ENCODE measurements around the gene PLCG1.
"Not testable (repeated sequence)": the region's sequence is repeated elsewhere in the genome, so short reads cannot be mapped to it uniquely, and the experiment has no call there.

Gene PLCG1

GRCh38 chr20:41136680-41137613, at the start of gene PLCG1:
Gene PLCG1 (plus strand): TSS chr20:41137543. CDS start chr20:41137642, 99 bp downstream.
- DNase-seq: peak; percentile 48 to 82 (median 70)

DNA sequence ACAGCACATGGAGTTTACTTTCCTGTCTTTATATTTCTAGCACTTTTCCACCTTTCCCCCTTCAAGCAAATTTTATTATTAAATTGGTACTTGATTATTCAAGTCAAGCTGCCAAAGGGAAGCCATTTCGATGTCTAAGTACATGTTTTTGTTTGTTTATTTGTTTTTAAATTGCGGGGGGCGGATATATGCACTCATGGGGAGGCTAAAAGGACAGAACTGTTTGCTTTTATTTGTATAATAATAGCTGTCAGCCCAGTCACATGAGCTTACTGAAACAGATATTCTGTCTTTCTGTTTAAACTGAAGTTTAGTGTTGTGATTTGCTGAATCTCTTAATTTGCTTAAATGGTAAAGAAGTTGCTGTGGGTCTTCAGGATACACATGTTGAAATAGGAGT, 49.6 kb upstream of the PLCG1 start:
- DNase-seq: no peak

DNA sequence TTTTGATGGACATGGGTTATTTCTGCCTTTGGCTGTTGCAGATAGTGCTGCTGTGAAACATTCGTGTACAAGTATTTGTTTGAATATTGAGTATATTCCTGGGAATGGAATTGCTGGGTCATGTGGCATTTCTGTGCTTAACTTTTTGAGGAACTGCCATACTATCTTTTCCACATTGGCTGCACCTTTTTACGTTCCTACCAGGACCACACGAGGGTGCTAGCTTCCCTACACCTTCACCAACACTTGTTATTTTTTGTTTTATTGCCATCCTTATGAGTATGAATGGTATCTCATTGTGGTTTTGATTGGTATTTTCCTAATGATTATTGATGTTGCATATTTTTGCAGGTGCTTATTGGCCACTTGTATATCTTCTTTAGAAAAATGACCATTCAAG, 47.8 kb upstream of the PLCG1 start:
- DNase-seq: no peak

DNA sequence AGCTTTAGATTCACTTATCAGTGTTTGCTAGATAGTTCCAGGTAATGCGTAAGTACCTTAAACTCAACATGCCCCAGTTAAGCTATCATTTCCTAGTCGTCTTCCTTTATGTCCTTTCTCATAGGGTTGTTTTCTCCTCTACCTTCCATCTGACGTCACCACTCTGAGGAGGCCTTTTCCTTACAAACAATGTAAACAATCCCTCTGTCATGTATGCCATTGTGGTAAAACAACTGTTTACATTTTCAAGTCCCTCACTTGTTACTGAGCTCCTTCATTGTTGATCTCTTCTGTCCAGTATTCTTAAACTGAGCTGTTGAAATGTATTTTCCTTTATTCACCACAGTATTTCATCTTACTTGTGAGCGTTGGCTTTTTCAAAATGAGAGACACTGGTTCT, 45.4 kb upstream of the PLCG1 start:
- no peak for DNase-seq

DNA sequence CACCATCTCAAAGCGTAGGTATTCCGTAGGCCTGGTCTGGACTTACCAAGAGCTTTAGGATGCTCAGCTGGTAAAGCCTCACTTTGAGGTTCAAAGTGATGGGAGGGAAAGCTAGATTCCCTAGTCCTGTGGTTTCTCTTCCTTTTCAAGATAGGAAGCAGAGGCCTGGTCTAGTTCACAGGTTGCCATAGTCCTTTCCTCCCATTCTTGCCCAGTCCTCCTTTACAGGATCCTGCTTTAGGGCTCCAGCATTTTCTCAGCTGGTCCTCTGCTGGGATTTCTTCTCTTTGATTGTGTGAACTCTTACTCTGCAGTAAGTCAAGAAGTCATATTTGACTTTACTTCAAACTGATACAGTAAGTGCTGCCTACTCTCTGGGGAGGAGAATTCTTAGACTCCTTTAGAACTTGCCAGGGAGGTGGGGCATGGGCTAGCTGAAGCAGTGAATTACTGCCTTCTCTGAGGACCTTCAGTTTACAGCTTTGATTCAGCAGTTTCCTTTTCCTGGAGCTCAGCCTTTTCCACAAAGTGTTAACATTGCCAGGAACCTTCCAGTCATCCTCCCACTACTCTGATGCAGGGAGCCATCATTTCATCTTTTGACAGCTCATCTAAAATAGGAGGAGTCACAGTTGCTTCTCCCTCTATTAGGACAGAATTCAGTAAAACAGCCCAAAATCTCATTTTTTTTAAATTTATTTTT, 42.8 kb upstream of the PLCG1 start:
- DNase-seq: no peak

DNA sequence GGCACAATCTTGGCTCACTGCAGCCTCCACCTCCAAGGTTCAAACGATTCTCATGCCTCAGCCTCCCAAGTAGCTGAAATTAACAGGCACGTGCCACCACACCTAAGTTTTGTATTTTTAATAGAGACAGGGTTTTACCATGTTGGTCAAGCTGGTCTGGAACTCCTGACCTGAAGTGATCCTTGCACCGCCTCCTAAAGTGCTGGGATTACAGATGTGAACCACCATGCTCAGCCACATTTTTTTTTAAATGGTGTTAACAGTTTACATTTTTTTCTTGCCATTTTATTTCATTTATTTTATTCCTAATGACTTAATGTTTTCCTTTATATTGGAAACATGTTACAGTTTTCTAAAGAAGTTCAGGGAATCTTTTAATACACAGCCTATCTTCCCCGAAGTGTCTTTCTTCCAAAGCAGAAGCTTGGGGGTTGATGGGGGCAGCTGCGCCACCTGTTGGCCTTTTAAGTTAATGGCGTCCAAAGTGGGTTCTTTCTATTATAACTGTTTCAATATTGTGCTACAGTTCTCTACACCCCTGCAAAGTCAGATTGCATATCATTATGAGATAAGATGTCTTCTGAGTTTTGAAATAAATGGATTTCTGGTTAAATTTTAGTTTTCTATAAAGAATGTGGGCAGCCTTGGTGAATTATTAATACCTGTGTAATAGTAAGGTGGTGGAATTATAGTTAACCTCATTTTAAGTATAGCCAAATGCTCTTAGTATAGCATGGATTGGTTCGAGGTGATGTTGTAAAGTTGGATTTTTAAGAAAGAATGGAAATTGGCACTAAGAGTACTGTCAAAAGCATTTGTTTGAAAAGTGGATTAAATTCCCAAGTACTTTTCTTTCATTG, 42.0 kb upstream of the PLCG1 start:
- DNase-seq: peak in 3 of 4 experiments; percentile 10 to 40 (median 22)

DNA sequence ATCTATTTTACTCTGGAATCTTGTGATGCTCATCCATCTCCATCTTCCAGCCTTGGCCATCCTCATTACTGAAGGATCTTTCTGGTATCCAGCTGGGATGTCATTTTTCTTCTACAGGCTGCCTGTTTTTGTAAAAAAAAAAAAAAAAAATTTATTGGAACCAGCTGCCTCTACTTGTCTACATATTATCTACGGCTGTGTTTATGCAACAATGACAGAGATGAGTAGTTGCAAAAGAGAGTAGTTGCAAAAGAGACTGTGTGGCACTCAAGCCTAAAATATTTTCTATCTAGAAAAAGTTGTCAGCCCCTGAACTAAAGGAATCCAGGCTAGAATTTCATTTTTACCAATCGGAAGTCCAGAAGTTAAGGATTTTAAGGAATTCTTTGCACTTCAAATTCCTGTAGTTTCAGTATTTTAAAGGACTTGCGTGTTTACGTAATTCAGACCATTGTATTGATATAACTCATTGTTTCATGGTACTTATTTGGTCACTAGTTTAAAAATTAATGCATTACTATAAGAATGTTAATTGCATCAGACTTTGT, 38.6 kb upstream of the PLCG1 start:
- no peak for DNase-seq

DNA sequence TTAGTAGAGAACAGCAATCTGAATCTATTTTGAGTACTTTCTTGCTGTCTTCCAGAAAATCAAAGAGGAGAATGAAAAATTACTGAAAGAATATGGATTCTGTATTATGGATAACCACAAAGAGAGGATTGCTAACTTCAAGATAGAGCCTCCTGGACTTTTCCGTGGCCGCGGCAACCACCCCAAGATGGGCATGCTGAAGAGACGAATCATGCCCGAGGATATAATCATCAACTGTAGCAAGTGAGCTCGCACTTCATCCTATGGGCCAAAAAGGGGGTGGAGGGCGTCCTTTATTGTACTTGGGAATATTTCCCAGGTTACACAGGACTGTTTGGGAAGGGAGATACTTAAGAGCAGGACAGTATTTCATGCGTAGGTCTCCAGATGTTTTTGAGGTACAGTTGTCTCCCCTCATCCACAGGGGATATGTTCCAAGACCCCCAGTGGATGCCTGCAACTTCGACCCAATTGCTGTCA, 37.3 kb upstream of the PLCG1 start:
- DNase-seq: no peak

DNA sequence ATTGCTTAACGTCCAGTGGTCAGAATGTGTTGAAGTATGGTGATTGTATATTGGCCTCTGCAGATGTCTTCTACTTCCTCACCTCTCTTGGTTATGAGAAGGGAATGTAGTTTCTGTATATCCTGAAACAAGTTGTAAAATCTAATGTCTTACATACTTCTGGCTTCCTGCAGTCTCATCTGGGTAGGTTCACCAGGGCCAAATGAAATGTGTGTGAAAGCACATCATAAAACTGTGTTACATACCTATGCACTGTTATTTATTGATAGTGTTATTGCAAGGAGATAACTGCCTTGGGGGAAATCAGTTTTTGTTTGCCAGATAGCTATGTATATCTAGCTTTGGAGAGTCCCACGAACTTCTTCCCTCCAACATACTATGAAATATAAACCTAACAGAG, 35.7 kb upstream of the PLCG1 start:
- DNase-seq: no peak

GRCh38 chr20:41108531-41108930, 28.8 kb upstream of the PLCG1 start:
- no peak for DNase-seq

DNA sequence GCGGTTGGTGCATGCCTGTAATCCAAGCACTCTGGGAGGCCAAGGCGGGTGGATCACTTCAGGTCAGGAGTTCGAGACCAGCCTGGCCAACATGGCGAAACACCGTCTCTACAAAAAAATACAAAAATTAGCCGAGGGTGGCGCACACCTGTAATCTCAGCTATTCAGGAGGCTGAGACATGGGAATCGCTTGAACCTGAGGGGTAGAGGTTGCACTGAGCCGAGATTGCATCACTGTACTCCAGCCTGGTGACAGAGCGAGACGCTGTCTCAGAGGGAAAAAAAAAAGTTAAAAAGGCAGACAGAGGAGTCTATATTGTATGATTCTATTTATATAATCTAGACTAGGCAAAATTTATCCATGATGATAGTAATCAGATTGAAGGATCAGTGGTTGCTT, 27.3 kb upstream of the PLCG1 start:
- no peak for DNase-seq

DNA sequence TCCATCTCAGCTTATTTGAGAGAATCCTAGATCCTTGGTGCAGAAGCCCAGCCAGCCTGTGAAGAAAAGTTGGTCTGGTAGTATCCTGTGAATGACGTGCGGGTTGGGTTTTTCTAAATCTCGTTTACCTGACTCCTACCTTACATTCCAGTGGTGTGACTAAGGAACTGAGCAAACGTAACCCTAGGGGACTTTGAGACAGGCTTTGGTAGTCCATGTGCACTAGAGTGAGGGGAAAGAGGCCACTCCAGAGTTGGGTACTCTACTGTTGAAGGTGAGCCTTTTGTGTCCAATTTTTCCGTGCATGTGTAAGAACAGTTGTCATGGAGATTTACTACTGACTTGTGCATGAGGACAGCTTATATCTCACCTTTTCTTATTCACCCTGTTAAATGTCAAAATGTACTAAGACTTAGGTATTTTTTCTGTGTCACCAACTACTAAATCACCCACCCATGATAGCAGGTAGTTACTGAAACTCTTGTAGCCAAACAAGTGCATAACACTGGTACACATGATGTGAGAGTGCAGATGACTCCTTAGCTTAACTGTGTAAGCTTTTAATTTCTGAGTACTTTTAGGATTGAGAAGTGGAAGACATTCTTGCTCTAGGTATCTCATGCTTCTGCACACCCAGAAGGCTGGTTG, 26.3 kb upstream of the PLCG1 start:
- DNase-seq: no peak

DNA sequence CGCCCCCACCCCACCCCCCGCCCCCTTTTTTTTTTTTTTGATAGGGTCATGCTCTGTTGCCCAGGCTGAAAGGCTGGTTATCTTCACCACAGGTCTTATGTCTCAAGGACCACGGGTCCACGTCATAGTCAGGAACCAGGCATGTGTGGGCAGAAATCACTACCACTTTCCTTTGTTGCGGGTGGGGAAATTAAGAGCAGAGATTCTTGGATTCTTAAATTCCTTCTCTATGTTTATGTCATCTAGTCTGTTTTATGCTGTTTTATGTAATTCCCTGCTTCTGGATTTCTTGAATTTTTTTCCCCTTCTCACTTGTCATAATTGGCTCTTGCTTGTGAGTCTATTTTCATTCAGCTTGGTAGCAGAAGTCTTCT, 25.8 kb upstream of the PLCG1 start:
- DNase-seq: no peak

DNA sequence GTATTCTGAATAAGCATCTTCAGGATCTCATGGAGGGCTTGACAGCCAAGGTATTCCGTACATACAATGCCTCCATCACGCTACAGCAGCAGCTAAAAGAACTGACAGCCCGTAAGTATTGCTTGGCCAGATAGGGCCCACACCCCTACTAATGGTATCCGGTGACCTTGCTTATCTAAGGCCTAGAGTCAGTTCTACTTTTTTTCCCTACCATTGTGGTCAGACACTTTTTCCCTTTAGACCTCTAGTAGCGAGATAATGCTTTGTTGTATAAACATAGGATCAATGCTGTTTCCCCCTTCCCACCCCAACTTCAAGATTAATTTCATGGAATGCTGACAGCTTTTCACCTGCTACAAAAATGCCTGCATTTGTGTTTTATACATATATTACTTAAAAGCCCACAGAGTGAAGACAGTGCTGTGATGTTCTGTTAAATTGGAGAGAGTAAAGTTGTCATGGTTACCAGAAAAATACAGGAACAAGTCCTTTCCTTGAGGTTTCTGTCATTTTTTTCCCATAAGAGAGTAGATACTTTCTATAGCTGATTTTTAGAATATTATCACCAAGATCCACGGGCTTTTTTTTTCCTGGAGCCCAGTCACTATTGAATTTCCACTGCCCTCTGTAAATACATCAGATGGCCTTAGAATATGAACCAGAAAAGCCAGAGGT, 20.9 kb upstream of the PLCG1 start:
- DNase-seq: no peak

DNA sequence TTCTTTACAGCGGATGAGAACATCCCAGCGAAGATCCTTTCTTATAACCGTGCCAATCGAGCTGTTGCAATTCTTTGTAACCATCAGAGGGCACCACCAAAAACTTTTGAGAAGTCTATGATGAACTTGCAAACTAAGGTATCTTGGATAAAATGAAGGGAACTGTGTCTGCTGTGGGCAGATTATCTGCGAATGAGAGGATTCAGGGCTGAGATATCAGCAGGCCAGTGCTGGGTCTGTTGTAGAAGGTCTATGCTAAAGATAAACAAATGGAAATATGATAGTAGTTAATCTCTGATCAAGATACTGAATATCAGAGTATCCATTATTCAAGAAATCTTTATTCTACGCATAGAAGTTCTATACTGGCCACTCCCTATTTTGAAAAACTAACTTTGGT, 19.2 kb upstream of the PLCG1 start:
- not testable (repeated sequence) for DNase-seq

DNA sequence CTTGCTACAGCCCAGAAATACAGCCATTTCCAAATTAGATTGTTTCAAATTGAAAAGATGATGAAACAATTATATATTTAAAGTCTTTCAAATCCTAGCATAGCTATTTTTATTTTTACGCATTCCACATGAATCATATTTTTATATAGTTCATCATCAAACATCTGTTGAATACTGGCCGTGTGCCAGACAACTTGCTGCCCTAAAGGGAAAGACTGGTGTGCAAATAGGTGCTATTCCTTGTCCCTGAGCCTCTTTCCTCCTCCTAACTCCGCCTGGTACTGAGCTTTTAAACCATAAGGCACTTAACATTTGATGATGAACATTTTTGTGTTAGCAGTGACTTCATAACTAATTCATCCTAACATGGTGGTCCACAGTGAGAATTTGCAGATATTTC, 18.7 kb upstream of the PLCG1 start:
- DNase-seq: no peak

DNA sequence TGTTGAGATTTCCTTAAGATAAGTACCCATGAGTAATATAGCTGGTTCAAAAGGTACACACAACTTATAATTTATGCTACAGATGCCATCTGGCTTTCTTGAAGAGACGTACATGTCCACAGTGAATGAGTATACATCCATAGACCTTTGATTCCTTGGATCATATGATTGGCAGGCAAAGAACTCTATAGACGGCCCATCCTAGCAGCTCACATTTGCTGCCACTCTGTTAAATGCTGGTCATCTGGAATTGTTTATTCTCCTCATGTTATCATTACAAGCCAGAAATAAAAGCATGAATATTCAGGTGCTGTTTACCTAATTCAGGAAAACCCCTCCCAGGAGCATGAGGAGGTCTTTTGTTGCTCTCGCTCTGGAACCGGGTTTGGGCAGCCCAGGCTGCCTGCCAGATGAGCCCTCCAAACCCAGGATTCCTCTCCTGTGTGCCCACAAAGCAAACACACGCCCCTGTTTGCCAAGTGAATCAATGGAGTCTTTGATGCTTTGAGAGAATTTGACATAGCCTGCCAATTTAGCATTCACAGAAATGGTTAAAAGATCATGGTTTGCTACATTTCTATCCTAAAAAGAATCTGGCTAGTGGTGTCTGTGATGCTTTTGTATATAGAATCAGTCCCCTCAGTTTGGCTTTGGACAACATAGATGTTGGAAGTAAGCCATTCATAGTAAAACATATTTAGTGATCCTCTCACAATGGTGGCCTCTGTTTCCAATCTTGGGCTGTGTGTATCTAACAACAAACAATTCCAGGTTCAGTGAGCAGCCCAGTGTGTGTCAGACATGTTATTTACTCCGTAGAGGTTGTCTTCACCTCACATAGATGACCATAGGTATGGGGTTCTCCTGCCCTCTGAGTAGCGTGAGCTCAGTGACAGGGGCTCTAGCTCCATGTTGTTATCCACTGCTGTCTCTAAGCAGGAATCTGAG, 17.5 kb upstream of the PLCG1 start:
- no peak for DNase-seq

- DNase-seq: no peak
These were observed 15.9 kb upstream of the PLCG1 start for GRCh38 chr20:41121399-41121798.

GRCh38 chr20:41123631-41124030, 13.7 kb upstream of the PLCG1 start:
- DNase-seq: no peak

- no peak for DNase-seq
These were observed 12.8 kb upstream of the PLCG1 start for GRCh38 chr20:41124451-41125094.

All from activated naive CD4-positive, alpha-beta T cell (primary cell).